Testis (tissue), 2 donors: ENCODE data around the gene NACA.

Experiments
- CTCF ChIP-seq, 3 experiments: fragments of 450-650 bp in 2 of 3; fragments of 200-600 bp in 1 of 3; sonication (generic) in 1 of 3; IDR thresholded peaks; one replicate each; pipeline ENCODE4 v1.5.1; 2016 to 2019; ENCODE audit warnings: antibody characterized with exemption in 3 of 3, mild to moderate bottlenecking in 2 of 3, moderate library complexity in 1 of 3
- POLR2A ChIP-seq: fragments of 450-650 bp; IDR thresholded peaks from one replicate; pipeline ENCODE4 v1.6.1; 2017; ENCODE audit warnings: antibody characterized with exemption, mild to moderate bottlenecking, moderate library complexity

- TF ChIP-seq CTCF (IDR thresholded peaks at IDR 0.05) (no peak), POLR2A (no peak)
Measured at GRCh38 chr12:56678852-56679251, 46.2 kb downstream of the NACA start.
